HepG2 (cell line): ENCODE data around the gene HOTAIR. TPM values are rescaled to one million over a fixed set of nuclear protein-coding genes. Genes with fewer than 3 reads are reported as not detected.

Experiments
- ATAC-seq: fragments of 200-7000 bp; cut with Tn5 transposase; 3 replicates; pipeline ENCODE4 v1.9.1; 2020; ENCODE audit warnings: mild to moderate bottlenecking, moderate library complexity
- BruUV-seq: library from RNA; stranded (reverse); fragments of 400-500 nt; replicated peaks from 2 replicates; lab custom pipeline; 2021; lab: Mats Ljungman, UMichigan
- CTCF ChIA-PET: fragments of 300-600 bp; formaldehyde crosslinking; extraction: SDS; loops from one replicate; lab custom pipeline; 2021; ENCODE audit warnings: low total read pairs, inconsistent platforms, low intra/inter-chr PET ratio; lab: Yijun Ruan, JAX
- POLR2A ChIA-PET: fragments of 350-600 bp; sonication (Branson Sonifier 250); formaldehyde crosslinking; loops from one replicate; lab custom pipeline; 2020; ENCODE audit warnings: antibody characterized with exemption, inconsistent platforms; lab: Yijun Ruan, JAX
- DNase-seq: peaks from one replicate; pipeline ENCODE4 v3.0.0-alpha.2; 2015; ENCODE audit warnings: low spot score
- FAIRE-seq: peaks from 3 replicates; lab custom pipeline; 2011; peaks lifted over from hg19 to GRCh38; lab: Jason Lieb, UNC
- H2AFZ ChIP-seq: one replicate; pipeline ENCODE4 v1.6.1; 2011; ENCODE audit warnings: low read length, inconsistent platforms
- H3K27ac ChIP-seq: fragments of 300-600 bp; 3 replicates; pipeline ENCODE4 v1.8.0; 2011; ENCODE audit warnings: mixed run types, mild to moderate bottlenecking, mixed read lengths, low read length, inconsistent platforms; ENCODE audit not compliant: insufficient read depth; ENCODE audit errors: extremely low read length
- H3K27me3 ChIP-seq, 2 experiments: fragments of 200-600 bp in 1 of 2; 2 replicates in 1 of 2; 3 replicates in 1 of 2; pipeline versions ENCODE4 v1.6.0 to v1.8.0; 2011; ENCODE audit warnings: low read length in 2 of 2, mild to moderate bottlenecking in 2 of 2, moderate library complexity in 2 of 2, inconsistent platforms in 1 of 2; ENCODE audit not compliant: insufficient read depth in 2 of 2, control insufficient read depth in 1 of 2
- H3K36me3 ChIP-seq, 2 experiments: fragments of 200-600 bp in 1 of 2; replicated peaks in 1 of 2; 2 replicates in 1 of 2; 3 replicates in 1 of 2; pipeline versions ENCODE4 v1.5.1 to v1.8.0; 2011; ENCODE audit warnings: low read length in 2 of 2, inconsistent platforms in 1 of 2; ENCODE audit not compliant: insufficient read depth in 2 of 2, control insufficient read depth in 1 of 2
- H3K4me1 ChIP-seq: 2 replicates; pipeline ENCODE4 v1.5.1; 2012; ENCODE audit warnings: low read length, inconsistent platforms; ENCODE audit not compliant: insufficient read depth
- H3K4me2 ChIP-seq: 2 replicates; pipeline ENCODE4 v1.6.0; 2011; ENCODE audit warnings: low read depth, low read length, inconsistent platforms
- H3K4me3 ChIP-seq, 3 experiments: fragments of 200-600 bp in 1 of 3; sonication (generic), shearing (Covaris generic) in 1 of 3; replicated peaks in 1 of 3; 2 replicates each; pipeline ENCODE4 v1.5.1; 2011 to 2016; ENCODE audit warnings: low read length in 3 of 3, inconsistent platforms in 2 of 3, low read depth in 2 of 3, mild to moderate bottlenecking in 2 of 3, control low read depth in 1 of 3, mixed read lengths in 1 of 3; ENCODE audit not compliant: insufficient read depth in 1 of 3
- H3K79me2 ChIP-seq: one replicate; pipeline ENCODE4 v1.6.1; 2011; ENCODE audit warnings: low read length, inconsistent platforms; ENCODE audit not compliant: insufficient read depth
- H3K9ac ChIP-seq: 2 replicates; pipeline ENCODE4 v1.6.0; 2011; ENCODE audit warnings: mild to moderate bottlenecking, low read depth, low read length, inconsistent platforms; ENCODE audit not compliant: insufficient read depth
- H3K9me3 ChIP-seq: 2 replicates; pipeline ENCODE4 v1.5.1; 2012; ENCODE audit warnings: mild to moderate bottlenecking, low read length
- H4K20me1 ChIP-seq: 2 replicates; pipeline ENCODE4 v1.6.0; 2011; ENCODE audit warnings: inconsistent platforms, mild to moderate bottlenecking, low read length, moderate library complexity; ENCODE audit not compliant: insufficient read depth
- ARID3A ChIP-seq: IDR thresholded peaks from 2 replicates; pipeline ENCODE4 v1.6.1; 2012; ENCODE audit warnings: low read depth, low read length, improper control_type of control experiment
- GZF1 ChIP-seq: sonication (generic); formaldehyde crosslinking; IDR thresholded peaks from 2 replicates; pipeline ENCODE4 v1.5.1; 2020; ENCODE audit warnings: mild to moderate bottlenecking, missing genetic modification reagents
- NFIC ChIP-seq: IDR thresholded peaks from 2 replicates; pipeline ENCODE4 v1.6.1; 2012; ENCODE audit warnings: mild to moderate bottlenecking, low read length, inconsistent platforms
- POLR2A ChIP-seq, 2 experiments: IDR thresholded peaks; 2 replicates each; pipeline ENCODE4 v1.6.1; 2011; ENCODE audit warnings: low read depth in 2 of 2, low read length in 2 of 2, mild to moderate bottlenecking in 1 of 2, moderate library complexity in 1 of 2; ENCODE audit not compliant: insufficient read depth in 1 of 2
- SMAD9 ChIP-seq: sonication (generic); formaldehyde crosslinking; IDR thresholded peaks from 2 replicates; pipeline ENCODE4 v1.5.1; 2020; ENCODE audit warnings: mild to moderate bottlenecking, missing genetic modification reagents
- USF2 ChIP-seq, 2 experiments: sonication (generic) in 1 of 2; formaldehyde crosslinking in 1 of 2; IDR thresholded peaks; 2 replicates each; pipeline versions ENCODE4 v1.5.1 to v1.6.1; 2011 to 2020; ENCODE audit warnings: borderline replicate concordance in 1 of 2, low read depth in 1 of 2, low read length in 1 of 2, mild to moderate bottlenecking in 1 of 2, missing genetic modification reagents in 1 of 2, moderate library complexity in 1 of 2
- ZNF232 ChIP-seq: sonication (generic); formaldehyde crosslinking; IDR thresholded peaks from 2 replicates; pipeline ENCODE4 v1.4.0; 2020; ENCODE audit warnings: missing genetic modification reagents, borderline replicate concordance
- ZNF3 ChIP-seq: IDR thresholded peaks from 2 replicates; pipeline ENCODE4 v1.7.0; 2017; ENCODE audit warnings: inconsistent platforms
- ZNF335 ChIP-seq: sonication (generic); formaldehyde crosslinking; IDR thresholded peaks from 2 replicates; pipeline ENCODE4 v1.4.0; 2020; ENCODE audit warnings: missing genetic modification reagents
- ZNF431 ChIP-seq: sonication (generic); formaldehyde crosslinking; IDR thresholded peaks from 2 replicates; pipeline ENCODE4 v1.9.0; 2022; ENCODE audit warnings: missing genetic modification reagents, low read depth, mild to moderate bottlenecking, borderline replicate concordance
- ZNF44 ChIP-seq: sonication (generic); formaldehyde crosslinking; IDR thresholded peaks from 2 replicates; pipeline ENCODE4 v1.5.1; 2020; ENCODE audit warnings: mild to moderate bottlenecking, missing genetic modification reagents
- ZNF784 ChIP-seq: sonication (generic); formaldehyde crosslinking; IDR thresholded peaks from 2 replicates; pipeline ENCODE4 v1.5.1; 2020; ENCODE audit warnings: missing genetic modification reagents, mild to moderate bottlenecking, borderline replicate concordance
- whole genome bisulfite sequencing: methylation state at CpG from one replicate; pipeline ENCODE4 v1.1.6; 2017; ENCODE audit warnings: low lambda C conversion rate; 5-methylcytosine and 5-hydroxymethylcytosine counted together
- in situ Hi-C: cut with HindIII; loops from 2 replicates; pipeline ENCODE4 v1.10.0; 2017; ENCODE audit warnings: low pct_unique_long_range_greater_than_20kb; ENCODE audit not compliant: extremely low pct_ligation_motif_present
- intact Hi-C: fragments of 100-400 bp; cut with micrococcal nuclease; formaldehyde crosslinking; loops from one replicate; pipeline ENCODE4 v1.10.0; 2022; ENCODE audit not compliant: unreplicated experiment
- polyA plus RNA-seq, 8 experiments: library from polyadenylated mRNA; depleted of rRNA in 3 of 8; stranded (reverse) in 7 of 8; unstranded in 1 of 8; fragments of >200 nt; fragmentation: Illumina TruSeq in 4 of 8; extraction: Trizol in 4 of 8; gene quantifications; 2 replicates each; pipeline versions ENCODE4 v1.2.1 to v1.2.3, GENCODE V29; 2011 to 2016; ENCODE audit warnings: low read depth in 4 of 8, missing spikeins in 1 of 8, mixed read lengths in 1 of 8; ENCODE audit not compliant: insufficient read depth in 1 of 8
- total RNA-seq, 5 experiments: library from RNA; depleted of rRNA; stranded (reverse); fragments of >200 nt; fragmentation: Illumina TruSeq; extraction: Trizol; gene quantifications; 2 replicates each; pipeline ENCODE4 v1.2.3, GENCODE V29; 2016; ENCODE audit warnings: low read depth in 1 of 5

HOTAIR gene
- total and polyA plus RNA-seq, 2 of the 13 experiments (the other 11 are each of a cell fraction or from before 2014, with no cell fraction given), result not detected

GRCh38 chr12:53994264-53995001 is 19.7 kb upstream of the HOTAIR start (continued):
- TF ChIP-seq USF2 (IDR thresholded peaks at IDR 0.05; ENCODE audit: low read depth, low read length), result no peak
- no peak for TF ChIP-seq USF2 (CRISPR knock-in tag; IDR thresholded peaks at IDR 0.05; ENCODE audit: borderline replicate concordance)
- no peak for TF ChIP-seq ARID3A
- no peak for TF ChIP-seq GZF1 (CRISPR knock-in tag)
- TF ChIP-seq ZNF3 (CRISPR knock-in tag), result no peak
- no peak for TF ChIP-seq NFIC
- 0 out of 2 replicates have a peak, but pooled peaks have one; percentile 35 for TF ChIP-seq ZNF431
- no peak for TF ChIP-seq SMAD9
- no peak for TF ChIP-seq POLR2A (IDR thresholded peaks at IDR 0.05; ENCODE audit: insufficient read depth in 1 of 2, low read depth in 2 of 2, low read length in 2 of 2)

- peak overlapping the region; percentile 63 for H3K4me2 ChIP-seq
- POLR2A ChIA-PET, result no interaction called here
- no peaks in the 10 kb centered on the region for H4K20me1 ChIP-seq
- TF ChIP-seq ZNF784 (CRISPR knock-in tag) (0 out of 2 replicates have a peak, but pooled peaks have one; percentile 42), ZNF232 (no peak), ZNF335 (CRISPR knock-in tag) (no peak), ZNF44 (CRISPR knock-in tag) (0 out of 2 replicates have a peak, but pooled peaks have one; percentile 46)
- TF ChIP-seq, all 625 proteins: peak for 2
- 73% methylated on average over 7 of the region's 19 CpGs for WGBS
- intact Hi-C loops (no loop called here), in situ Hi-C loops (loop anchor here (10.0 kb wide), 1 partner anchor 381 kb away; no protein-coding TSS in a partner anchor)
- Histone ChIP-seq H3K4me3 (peak overlapping the region in 1 of 3 experiments; percentile 48; a peak in 1 of 6 replicates), H3K27me3 (peaks cover 10 to 61% of the 10 kb centered on the region in 2 experiments), H3K79me2 (no peaks in the 10 kb centered on the region), H3K9ac (no peak overlapping the region), H3K36me3 (no peaks in the 10 kb centered on the region), H3K4me1 (peaks cover 34% of the 10 kb centered on the region), H2AFZ (no peak overlapping the region), H3K9me3 (no peaks in the 10 kb centered on the region), H3K27ac (no peak overlapping the region)
- DNase-seq (no peak), FAIRE-seq (no peak), ATAC-seq (no peak)
- CTCF ChIA-PET, result no interaction called here
- no TSS peak for BruUV-seq
These were observed 19.2 kb upstream of the HOTAIR start for GRCh38 chr12:53994009-53994263.
